ENCODE measurements around the gene ARHGEF2.
"Not testable (repeated sequence)": the region's sequence is repeated elsewhere in the genome, so short reads cannot be mapped to it uniquely, and the experiment has no call there.

The ARHGEF2 gene

DNA sequence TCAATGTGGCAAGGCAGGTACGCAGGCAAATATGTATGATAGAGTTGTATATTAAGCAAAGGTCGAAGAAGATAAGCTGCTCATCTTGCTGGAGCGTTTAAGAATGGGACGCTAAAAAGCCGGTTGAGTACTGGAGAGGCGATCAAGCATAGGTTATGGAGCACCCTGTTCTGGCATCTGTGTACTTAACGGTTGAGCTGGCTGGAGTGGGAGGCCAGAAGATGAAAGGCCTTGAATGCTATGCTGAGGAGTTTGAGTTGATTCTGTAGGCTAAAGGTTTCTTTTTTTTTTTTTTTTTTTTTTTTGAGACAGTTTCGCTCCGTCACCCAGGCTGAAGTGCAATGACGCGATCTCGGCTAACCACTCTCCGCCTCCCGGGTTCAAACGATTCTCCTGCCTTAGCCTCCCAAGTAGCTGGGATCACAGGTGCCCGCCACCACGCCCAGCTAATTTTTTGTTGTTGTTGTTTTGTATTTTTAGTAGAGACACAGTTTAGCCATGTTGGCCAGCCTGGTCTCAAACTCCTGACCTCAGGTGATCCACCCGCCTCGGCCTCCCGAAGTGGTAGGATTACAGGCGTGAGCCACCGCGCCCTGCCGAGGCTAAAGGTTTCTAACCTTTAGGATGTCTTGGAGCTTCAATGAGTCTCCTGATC is 43.3 kb downstream of the ARHGEF2 start:
- H3K4me2 ChIP-seq (ENCODE audit: low read length), result peak overlapping the region; percentile 81
- no peaks in the 10 kb centered on the region for H3K27me3 ChIP-seq (ENCODE audit: control insufficient read depth, insufficient read depth, low read length)
- H3K9me3 ChIP-seq (replicated peaks; ENCODE audit: low read length), result no peaks in the 10 kb centered on the region
- H3K4me1 ChIP-seq (ENCODE audit: control insufficient read depth, insufficient read depth, low read length), result peaks cover 33% of the 10 kb centered on the region
- peak overlapping the region; percentile 94 for H3K9ac ChIP-seq (ENCODE audit: low read depth, low read length)
- H3K4me3 ChIP-seq (ENCODE audit: low read length), result peak overlapping the region; percentile 82
- H3K36me3 ChIP-seq (ENCODE audit: insufficient read depth, low read length), result peaks cover 34% of the 10 kb centered on the region

DNA sequence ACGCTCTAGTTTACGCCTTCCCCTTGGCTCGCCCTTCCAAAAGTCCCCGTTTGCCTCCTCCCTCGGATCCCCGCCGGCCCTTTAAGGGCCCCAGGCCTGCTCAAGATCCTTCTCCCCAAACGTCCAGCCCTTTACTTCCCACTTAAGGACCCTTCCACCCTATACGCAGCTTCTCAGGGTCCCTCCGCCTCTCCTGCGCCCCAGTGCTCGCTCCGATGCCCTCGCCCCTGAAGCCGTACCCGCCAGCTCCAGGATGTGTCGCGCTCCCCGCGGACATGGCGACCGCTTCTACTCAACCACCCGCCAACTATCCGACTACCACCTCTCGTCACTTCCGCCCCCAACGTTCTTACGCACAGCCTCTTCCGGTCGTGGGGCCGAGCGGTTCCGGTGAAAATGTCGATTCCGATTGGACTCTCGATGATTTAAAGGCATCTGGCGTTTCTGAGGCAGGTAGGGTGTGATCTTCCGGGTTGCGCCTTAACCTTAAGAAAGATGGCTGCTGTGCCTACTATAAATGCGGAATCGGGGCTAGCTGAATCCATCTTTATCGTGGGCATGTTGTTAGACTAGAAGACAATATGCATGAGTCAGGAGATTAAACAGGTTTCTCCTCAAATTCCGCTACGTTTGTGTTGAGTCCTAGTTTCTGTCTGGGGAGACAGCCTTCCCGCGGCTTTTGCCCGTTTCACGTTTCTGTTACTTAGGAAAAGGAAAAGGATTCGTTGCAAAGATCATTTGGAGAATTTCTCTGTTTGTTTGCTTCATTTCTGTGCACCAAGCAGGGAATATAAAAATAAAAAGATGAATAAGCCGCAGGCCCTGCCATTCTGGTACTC is 44.0 kb downstream of the ARHGEF2 start, which contains the start of gene KHDC4:
KHDC4 (minus strand) TSS at position 317 of the 839 bp plus-strand sequence; CDS start at position 277, 40 bp downstream.
- H3K9me3 ChIP-seq (replicated peaks; ENCODE audit: low read length), result no peaks in the 10 kb centered on the region
- peak within 1 kb of the TSS; percentile 97 for H3K4me2 ChIP-seq (ENCODE audit: low read length)
- H3K4me1 ChIP-seq (ENCODE audit: control insufficient read depth, insufficient read depth, low read length), result peaks cover 33% of the 10 kb centered on the region
- H3K27me3 ChIP-seq (ENCODE audit: control insufficient read depth, insufficient read depth, low read length), result no peaks in the 10 kb centered on the region
- H3K36me3 ChIP-seq (ENCODE audit: insufficient read depth, low read length), result peaks cover 38% of the 10 kb centered on the region
- peak within 1 kb of the TSS; percentile 94 for H3K9ac ChIP-seq (ENCODE audit: low read depth, low read length)
- peak within 1 kb of the TSS; percentile 82 for H3K4me3 ChIP-seq (ENCODE audit: low read length)

DNA sequence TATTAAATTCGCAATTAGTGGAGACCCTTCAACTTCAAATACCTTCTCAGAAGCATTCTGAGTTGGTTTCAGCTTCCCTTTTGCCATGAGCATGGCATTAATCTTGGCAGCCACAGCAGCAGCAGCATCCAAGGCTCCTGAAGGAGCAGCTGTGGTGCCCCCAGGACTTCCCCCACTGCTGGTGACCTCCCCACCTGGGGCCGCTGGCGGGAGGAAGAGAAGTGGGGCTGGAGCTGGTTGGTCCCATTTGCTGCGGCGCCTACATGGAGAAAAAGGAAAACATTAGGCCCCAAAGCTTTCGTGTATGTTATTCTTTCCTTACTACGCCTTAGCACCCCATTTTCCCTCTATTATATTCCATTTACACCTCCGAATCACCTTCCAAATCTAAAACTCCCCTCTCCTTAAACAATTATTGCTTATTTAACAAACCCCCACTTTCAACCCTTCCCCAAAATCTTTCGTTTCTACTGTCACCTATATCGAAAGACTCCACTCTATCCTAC is 44.7 kb downstream of the ARHGEF2 start:
- Histone ChIP-seq H3K27me3 (ENCODE audit: control insufficient read depth, insufficient read depth, low read length) (no peaks in the 10 kb centered on the region), H3K4me3 (ENCODE audit: low read length) (peak overlapping the region; percentile 82), H3K36me3 (ENCODE audit: insufficient read depth, low read length) (peaks cover 45% of the 10 kb centered on the region), H3K9me3 (replicated peaks; ENCODE audit: low read length) (no peaks in the 10 kb centered on the region), H3K4me1 (ENCODE audit: control insufficient read depth, insufficient read depth, low read length) (peaks cover 33% of the 10 kb centered on the region), H3K4me2 (ENCODE audit: low read length) (peak overlapping the region; percentile 97), H3K9ac (ENCODE audit: low read depth, low read length) (peak overlapping the region; percentile 94)

DNA sequence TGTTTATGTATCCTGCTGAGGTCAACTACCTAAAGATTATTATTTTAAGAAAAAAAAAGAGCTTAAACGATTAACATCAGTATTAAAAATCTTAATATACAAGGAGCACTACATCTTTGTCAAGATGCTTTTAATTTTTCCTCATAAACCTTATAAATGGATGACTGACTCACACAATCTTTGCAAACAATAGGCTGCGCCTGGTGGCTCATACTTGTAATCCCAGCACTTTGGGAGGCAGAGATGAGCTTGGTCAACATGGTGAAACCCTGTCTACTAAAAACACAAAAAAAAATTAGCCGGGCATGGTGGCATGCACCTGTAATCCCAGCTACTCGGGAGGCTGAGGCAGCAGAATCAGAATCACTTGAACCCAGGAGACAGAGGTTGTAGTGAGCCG is 45.9 kb downstream of the ARHGEF2 start:
- H3K9ac ChIP-seq (ENCODE audit: low read depth, low read length), result peak overlapping the region; percentile 94
- peaks cover 33% of the 10 kb centered on the region for H3K4me1 ChIP-seq (ENCODE audit: control insufficient read depth, insufficient read depth, low read length)
- no peaks in the 10 kb centered on the region for H3K9me3 ChIP-seq (replicated peaks; ENCODE audit: low read length)
- H3K4me2 ChIP-seq (ENCODE audit: low read length), result peak overlapping the region; percentile 97
- peaks cover 55% of the 10 kb centered on the region for H3K36me3 ChIP-seq (ENCODE audit: insufficient read depth, low read length)
- H3K27me3 ChIP-seq (ENCODE audit: control insufficient read depth, insufficient read depth, low read length), result no peaks in the 10 kb centered on the region
- peak overlapping the region; percentile 82 for H3K4me3 ChIP-seq (ENCODE audit: low read length)

DNA sequence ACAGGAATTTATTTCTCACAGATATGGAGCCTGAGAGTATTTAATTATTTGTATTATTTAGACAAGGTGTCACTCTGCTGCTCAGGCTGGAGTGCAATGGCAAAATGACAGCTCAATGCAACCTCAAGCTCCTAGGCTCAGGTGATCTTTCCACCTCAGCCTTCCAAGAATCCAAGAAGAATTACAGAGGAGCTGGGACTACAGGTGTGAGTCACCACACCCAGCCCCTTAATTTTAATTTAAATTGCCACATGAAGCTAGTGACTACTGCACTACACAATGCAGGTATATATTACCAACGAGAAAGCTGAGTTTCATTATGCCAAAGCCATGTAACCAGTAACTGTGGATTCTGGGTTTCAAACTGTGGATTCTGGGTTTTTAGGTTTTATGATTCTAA is 46.3 kb downstream of the ARHGEF2 start:
- H3K4me3 ChIP-seq (ENCODE audit: low read length), result peak overlapping the region; percentile 53
- H3K4me2 ChIP-seq (ENCODE audit: low read length), result peak overlapping the region; percentile 97
- no peaks in the 10 kb centered on the region for H3K27me3 ChIP-seq (ENCODE audit: control insufficient read depth, insufficient read depth, low read length)
- H3K4me1 ChIP-seq (ENCODE audit: control insufficient read depth, insufficient read depth, low read length), result peaks cover 33% of the 10 kb centered on the region
- H3K9me3 ChIP-seq (replicated peaks; ENCODE audit: low read length), result no peaks in the 10 kb centered on the region
- H3K9ac ChIP-seq (ENCODE audit: low read depth, low read length), result peak overlapping the region; percentile 11
- H3K36me3 ChIP-seq (ENCODE audit: insufficient read depth, low read length), result peaks cover 59% of the 10 kb centered on the region

DNA sequence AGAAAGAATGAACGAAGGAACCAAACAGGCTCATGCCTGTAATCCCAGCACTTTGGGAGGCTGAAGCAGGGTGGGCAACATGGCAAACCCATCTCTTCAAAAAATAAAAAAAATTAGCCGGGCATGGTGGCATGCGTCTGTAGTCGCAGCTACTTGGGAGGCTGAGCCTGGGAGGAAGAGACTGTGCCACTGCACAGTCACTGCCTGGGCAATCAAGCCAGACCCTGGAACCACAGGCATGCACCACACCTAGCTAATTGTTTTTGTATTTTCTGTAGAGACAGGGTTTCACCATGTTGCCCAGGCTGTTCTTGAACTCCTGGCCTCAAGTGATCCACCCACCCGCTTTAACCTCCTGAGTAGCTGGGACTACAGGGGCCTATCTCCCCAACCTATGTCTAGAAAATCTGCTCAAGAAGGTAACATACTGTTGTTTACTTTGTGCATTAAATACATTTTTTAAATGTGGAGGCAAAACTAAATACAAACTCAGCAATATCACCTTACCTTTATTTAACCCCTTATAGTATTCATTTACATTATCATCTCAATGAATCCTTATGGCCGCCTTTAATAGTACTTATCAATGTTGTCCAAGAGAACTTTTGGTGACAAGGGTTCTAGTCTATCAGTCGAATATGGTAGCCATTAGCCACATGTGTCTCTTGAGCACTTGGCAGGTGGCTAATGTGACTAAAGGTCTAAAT is 46.9 kb downstream of the ARHGEF2 start:
- H3K9me3 ChIP-seq (replicated peaks; ENCODE audit: low read length), result no peaks in the 10 kb centered on the region
- H3K36me3 ChIP-seq (ENCODE audit: insufficient read depth, low read length), result peaks cover 65% of the 10 kb centered on the region
- H3K4me3 ChIP-seq (ENCODE audit: low read length), result peak overlapping the region; percentile 53
- H3K9ac ChIP-seq (ENCODE audit: low read depth, low read length), result peak overlapping the region; percentile 47
- H3K4me1 ChIP-seq (ENCODE audit: control insufficient read depth, insufficient read depth, low read length), result peaks cover 33% of the 10 kb centered on the region
- H3K4me2 ChIP-seq (ENCODE audit: low read length), result peak overlapping the region; percentile 97
- H3K27me3 ChIP-seq (ENCODE audit: control insufficient read depth, insufficient read depth, low read length), result no peaks in the 10 kb centered on the region

DNA sequence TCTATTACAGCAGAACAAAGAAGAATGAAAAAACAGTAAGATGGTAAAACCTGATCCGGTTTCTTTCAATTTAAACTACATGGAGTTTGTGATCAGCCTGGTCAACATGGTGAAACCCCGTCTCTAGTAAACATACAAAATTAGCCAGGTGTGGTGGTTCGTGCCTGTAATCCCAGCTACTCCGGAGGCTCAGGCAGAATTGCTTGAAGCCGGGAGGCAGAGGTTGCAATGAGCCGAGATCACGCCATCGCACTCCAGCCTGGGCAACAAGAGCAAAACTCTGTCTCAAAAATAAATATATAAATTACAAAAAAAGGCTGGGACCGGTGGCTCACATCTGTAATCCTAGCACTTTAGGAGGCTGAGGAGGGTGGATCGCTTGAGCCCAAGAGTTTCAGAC is 47.6 kb downstream of the ARHGEF2 start:
- peaks cover 72% of the 10 kb centered on the region for H3K36me3 ChIP-seq (ENCODE audit: insufficient read depth, low read length)
- H3K9ac ChIP-seq (ENCODE audit: low read depth, low read length), result peak overlapping the region; percentile 29
- peaks cover 33% of the 10 kb centered on the region for H3K4me1 ChIP-seq (ENCODE audit: control insufficient read depth, insufficient read depth, low read length)
- H3K4me2 ChIP-seq (ENCODE audit: low read length), result peak overlapping the region; percentile 97
- H3K4me3 ChIP-seq (ENCODE audit: low read length), result peak overlapping the region; percentile 53
- H3K9me3 ChIP-seq (replicated peaks; ENCODE audit: low read length); H3K27me3 ChIP-seq (ENCODE audit: control insufficient read depth, insufficient read depth, low read length): not testable (repeated sequence)

DNA sequence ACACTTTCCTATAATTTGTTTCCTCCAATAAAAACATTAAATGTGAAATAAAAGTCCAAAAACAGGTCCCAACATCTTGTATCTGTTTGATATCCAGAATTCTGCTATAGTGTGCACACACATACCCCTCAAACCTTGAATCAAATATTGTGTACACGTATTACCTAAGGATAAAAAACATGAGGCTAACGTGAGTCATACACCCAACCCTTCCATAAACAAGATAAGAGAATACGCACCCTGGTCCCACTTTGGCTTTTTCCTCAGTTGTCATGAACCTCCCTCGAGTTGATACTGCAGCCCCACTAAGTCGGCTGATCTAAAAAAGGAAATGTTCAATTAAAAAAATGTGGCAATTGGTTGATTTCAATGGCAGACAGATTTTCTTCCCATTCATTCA is 49.3 kb downstream of the ARHGEF2 start:
- Histone ChIP-seq H3K36me3 (ENCODE audit: insufficient read depth, low read length) (peaks cover 86% of the 10 kb centered on the region), H3K9ac (ENCODE audit: low read depth, low read length) (no peak overlapping the region), H3K27me3 (ENCODE audit: control insufficient read depth, insufficient read depth, low read length) (no peaks in the 10 kb centered on the region), H3K9me3 (replicated peaks; ENCODE audit: low read length) (no peaks in the 10 kb centered on the region), H3K4me2 (ENCODE audit: low read length) (no peak overlapping the region), H3K4me3 (ENCODE audit: low read length) (no peak overlapping the region), H3K4me1 (ENCODE audit: control insufficient read depth, insufficient read depth, low read length) (peaks cover 29% of the 10 kb centered on the region)

DNA sequence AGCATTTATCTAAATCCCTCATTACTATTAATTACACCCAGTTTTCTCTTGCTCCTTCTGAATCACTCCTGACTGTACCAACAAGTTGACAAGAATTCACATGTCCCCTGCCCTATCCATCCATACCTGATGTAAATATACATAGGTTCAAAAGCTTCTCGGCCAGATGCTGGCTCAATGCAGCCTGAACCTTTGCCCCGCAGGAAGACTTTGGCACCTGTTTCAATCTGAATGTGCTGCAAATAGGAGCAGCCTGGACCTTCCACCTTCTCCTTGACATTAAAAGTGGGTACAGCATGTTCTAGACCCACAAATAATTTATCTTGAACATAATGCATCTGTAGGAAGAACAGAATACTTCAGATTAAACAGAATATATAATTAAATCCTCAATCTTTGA is 52.8 kb downstream of the ARHGEF2 start:
- Histone ChIP-seq H3K27me3 (ENCODE audit: control insufficient read depth, insufficient read depth, low read length) (no peaks in the 10 kb centered on the region), H3K9me3 (replicated peaks; ENCODE audit: low read length) (no peaks in the 10 kb centered on the region), H3K9ac (ENCODE audit: low read depth, low read length) (no peak overlapping the region), H3K4me3 (ENCODE audit: low read length) (no peak overlapping the region), H3K36me3 (ENCODE audit: insufficient read depth, low read length) (peaks cover 88% of the 10 kb centered on the region), H3K4me2 (ENCODE audit: low read length) (no peak overlapping the region), H3K4me1 (ENCODE audit: control insufficient read depth, insufficient read depth, low read length) (peaks cover 4% of the 10 kb centered on the region)

DNA sequence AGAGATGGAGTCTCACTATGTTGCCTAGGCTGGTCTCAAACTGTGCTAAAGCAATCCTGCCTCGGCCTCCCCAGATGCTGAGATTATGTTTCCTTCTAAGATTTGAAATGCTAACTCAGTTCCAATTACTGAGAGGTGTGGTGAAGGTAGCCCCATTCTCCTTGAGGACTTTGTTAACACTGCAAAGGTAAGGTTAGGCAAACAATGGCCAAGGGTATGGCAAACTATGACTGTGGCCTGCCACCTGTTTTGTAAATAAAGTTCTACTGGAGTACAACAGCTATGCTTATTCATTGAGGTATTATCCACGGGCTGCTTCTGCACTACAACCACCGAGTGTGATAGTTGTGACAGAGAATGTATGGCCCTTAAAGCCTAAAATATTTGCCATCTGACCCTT is 57.6 kb downstream of the ARHGEF2 start:
- H3K4me1 ChIP-seq (ENCODE audit: control insufficient read depth, insufficient read depth, low read length), result no peaks in the 10 kb centered on the region
- H3K27me3 ChIP-seq (ENCODE audit: control insufficient read depth, insufficient read depth, low read length), result no peaks in the 10 kb centered on the region
- no peaks in the 10 kb centered on the region for H3K9me3 ChIP-seq (replicated peaks; ENCODE audit: low read length)
- H3K4me2 ChIP-seq (ENCODE audit: low read length), result no peak overlapping the region
- H3K36me3 ChIP-seq (ENCODE audit: insufficient read depth, low read length), result peaks cover 86% of the 10 kb centered on the region
- H3K4me3 ChIP-seq (ENCODE audit: low read length), result no peak overlapping the region
- H3K9ac ChIP-seq (ENCODE audit: low read depth, low read length), result no peak overlapping the region

DNA sequence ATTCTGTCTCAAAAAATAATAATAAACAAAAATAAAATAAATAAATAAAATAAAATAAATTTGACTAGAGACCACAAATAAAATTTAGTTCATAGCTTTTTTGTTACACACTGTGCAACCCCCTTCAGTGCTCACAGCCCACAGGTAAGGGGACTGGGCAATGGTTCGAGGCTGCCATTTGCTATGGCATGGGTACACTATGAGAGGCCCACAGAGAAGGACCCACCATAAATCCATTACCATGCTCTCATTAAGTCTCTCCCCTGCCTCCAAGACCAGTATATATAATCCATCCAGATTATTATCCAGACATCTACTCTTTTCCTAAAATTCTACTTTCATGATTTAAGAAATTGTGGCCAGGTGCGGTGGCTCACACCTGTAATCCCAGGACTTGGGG is 58.5 kb downstream of the ARHGEF2 start:
- Histone ChIP-seq H3K9ac (ENCODE audit: low read depth, low read length) (no peak overlapping the region), H3K4me2 (ENCODE audit: low read length) (no peak overlapping the region), H3K9me3 (replicated peaks; ENCODE audit: low read length) (no peaks in the 10 kb centered on the region), H3K4me3 (ENCODE audit: low read length) (no peak overlapping the region), H3K36me3 (ENCODE audit: insufficient read depth, low read length) (peaks cover 85% of the 10 kb centered on the region), H3K27me3 (ENCODE audit: control insufficient read depth, insufficient read depth, low read length) (no peaks in the 10 kb centered on the region), H3K4me1 (ENCODE audit: control insufficient read depth, insufficient read depth, low read length) (no peaks in the 10 kb centered on the region)

All from skeletal muscle satellite cell (primary cell).